HEK293T (cell line): ENCODE data around the gene CIB4.

Source experiments
- BHLHE40 ChIP-seq: fragments of 450-650 bp; IDR thresholded peaks from 2 replicates; pipeline ENCODE4 v1.6.1; 2016; ENCODE audit warnings: mild to moderate bottlenecking, moderate library complexity, borderline replicate concordance
- ELF4 ChIP-seq: fragments of 450-650 bp; IDR thresholded peaks from 2 replicates; pipeline ENCODE4 v1.6.1; 2017; ENCODE audit warnings: antibody characterized with exemption
- FOXA1 ChIP-seq: fragments of 450-650 bp; IDR thresholded peaks from 2 replicates; pipeline ENCODE4 v1.6.1; 2016; ENCODE audit warnings: mild to moderate bottlenecking
- FOXK2 ChIP-seq: fragments of 450-650 bp; IDR thresholded peaks from 2 replicates; pipeline ENCODE4 v1.6.1; 2016; ENCODE audit warnings: mild to moderate bottlenecking
- FOXM1 ChIP-seq: fragments of 450-650 bp; IDR thresholded peaks from 2 replicates; pipeline ENCODE4 v1.6.1; 2017; ENCODE audit warnings: mild to moderate bottlenecking, borderline replicate concordance
- NFRKB ChIP-seq: fragments of 450-650 bp; IDR thresholded peaks from 2 replicates; pipeline ENCODE4 v1.6.1; 2016; ENCODE audit warnings: mild to moderate bottlenecking, moderate library complexity
- PKNOX1 ChIP-seq: fragments of 450-650 bp; IDR thresholded peaks from 2 replicates; pipeline ENCODE4 v1.6.1; 2016
- SP1 ChIP-seq: fragments of 450-650 bp; IDR thresholded peaks from 2 replicates; pipeline ENCODE4 v1.6.1; 2017
- SUZ12 ChIP-seq: fragments of 450-650 bp; IDR thresholded peaks from 2 replicates; pipeline ENCODE4 v1.6.1; 2016; ENCODE audit warnings: mild to moderate bottlenecking
- ZNF384 ChIP-seq: fragments of 450-650 bp; IDR thresholded peaks from 2 replicates; pipeline ENCODE4 v1.6.1; 2016

GRCh38 chr2:26590508-26590907 is 50.7 kb downstream of the CIB4 start:
- TF ChIP-seq ZNF384 (no peak), SP1 (no peak), NFRKB (no peak), FOXA1 (no peak), SUZ12 (no peak), ELF4 (no peak), PKNOX1 (no peak), BHLHE40 (no peak), FOXM1 (no peak), FOXK2 (no peak)
